ENCODE measurements around the gene HEATR9. TPM values are rescaled to one million over a fixed set of nuclear protein-coding genes. Genes with fewer than 3 reads are reported as not detected.

The HEATR9 gene
- total RNA-seq, 2 donors from 2014 or later, result not detected

GRCh38 chr17:35875072-35875799 is 6.5 kb upstream of the HEATR9 start:
- Histone ChIP-seq H3K9me3 (no peaks in the 10 kb centered on the region), H3K4me3 (no peak overlapping the region), H3K36me3 (no peaks in the 10 kb centered on the region), H3K27ac (no peak overlapping the region), H3K27me3 (no peaks in the 10 kb centered on the region), H3K4me1 (no peaks in the 10 kb centered on the region)
- no peak for TF ChIP-seq CTCF (IDR thresholded peaks at IDR 0.05)
- DNase-seq (ENCODE audit: low spot score), result no peak

DNA sequence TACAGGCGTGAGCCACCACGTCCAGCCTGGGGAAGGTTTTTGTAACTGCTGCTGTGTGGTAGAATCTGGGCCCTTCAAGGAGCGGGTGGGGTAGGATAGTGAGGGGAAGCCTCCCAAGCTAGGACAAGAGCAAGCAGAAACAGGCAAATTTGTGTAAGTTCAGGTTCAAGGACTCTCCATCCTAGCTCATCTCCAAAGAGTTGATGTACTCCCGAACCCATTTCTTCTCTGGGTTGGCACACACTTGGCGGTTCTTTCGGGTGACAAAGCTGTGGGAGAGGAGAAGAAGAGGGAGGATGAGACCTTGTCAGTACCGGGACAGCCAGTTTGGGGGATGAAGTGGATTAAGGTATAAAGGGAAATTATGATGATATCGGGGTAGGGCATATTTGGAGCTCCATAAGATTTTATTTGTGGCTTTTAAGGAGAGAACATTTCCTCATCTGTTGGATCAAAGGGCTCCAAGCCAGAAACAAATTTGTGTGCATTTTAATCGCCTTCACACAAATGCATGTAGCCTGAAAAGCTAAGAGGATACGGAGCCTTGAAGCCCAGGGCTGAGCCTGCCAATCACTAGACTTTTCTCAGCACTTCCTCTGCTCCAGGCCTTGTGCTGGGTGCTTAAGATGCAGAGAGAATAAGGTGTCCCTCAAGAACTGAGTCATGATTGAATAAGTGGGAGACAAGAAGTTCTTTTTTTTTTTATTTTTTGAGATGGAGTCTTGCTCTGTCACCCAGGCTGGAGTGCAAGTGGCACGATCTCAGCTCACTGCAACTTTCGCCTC is 3.7 kb upstream of the HEATR9 start:
- Histone ChIP-seq H3K27ac (no peak overlapping the region), H3K36me3 (no peaks in the 10 kb centered on the region), H3K9me3 (no peaks in the 10 kb centered on the region), H3K27me3 (no peaks in the 10 kb centered on the region), H3K4me1 (no peaks in the 10 kb centered on the region), H3K4me3 (no peak overlapping the region)
- TF ChIP-seq CTCF (IDR thresholded peaks at IDR 0.05), result no peak
- no peak for DNase-seq (ENCODE audit: low spot score)

GRCh38 chr17:35870906-35871819 is 2.5 kb upstream of the HEATR9 start:
- no peak for TF ChIP-seq CTCF (IDR thresholded peaks at IDR 0.05)
- peaks cover 0 to 4% of the 10 kb centered on the region in 2 donors for H3K4me1 ChIP-seq
- H3K27me3 ChIP-seq, result no peaks in the 10 kb centered on the region
- DNase-seq (ENCODE audit: low spot score), result no peak
- no peak overlapping the region for H3K4me3 ChIP-seq
- H3K36me3 ChIP-seq, result no peaks in the 10 kb centered on the region
- no peaks in the 10 kb centered on the region for H3K9me3 ChIP-seq
- H3K27ac ChIP-seq, result no peak overlapping the region

GRCh38 chr17:35867574-35867973 is 1.1 kb downstream of the HEATR9 start:
- H3K9me3 ChIP-seq, result no peaks in the 10 kb centered on the region
- H3K27ac ChIP-seq, result no peak overlapping the region
- no peak for DNase-seq (ENCODE audit: low spot score)
- H3K4me1 ChIP-seq, result peaks cover 0 to 4% of the 10 kb centered on the region in 2 donors
- no peak overlapping the region for H3K4me3 ChIP-seq
- no peaks in the 10 kb centered on the region for H3K36me3 ChIP-seq
- H3K27me3 ChIP-seq, result no peaks in the 10 kb centered on the region
- TF ChIP-seq CTCF (IDR thresholded peaks at IDR 0.05), result no peak

GRCh38 chr17:35866341-35866950 is 2.2 kb downstream of the HEATR9 start:
- Histone ChIP-seq H3K4me1 (peaks cover 0 to 4% of the 10 kb centered on the region in 2 donors), H3K27ac (no peak overlapping the region), H3K36me3 (no peaks in the 10 kb centered on the region), H3K27me3 (no peaks in the 10 kb centered on the region), H3K9me3 (no peaks in the 10 kb centered on the region), H3K4me3 (no peak overlapping the region)
- TF ChIP-seq CTCF (IDR thresholded peaks at IDR 0.05), result no peak
- DNase-seq (ENCODE audit: low spot score), result no peak
